NCI-H510A treated with DMSO at 0.1 percent for 48 hours (cell line): ENCODE measurements around the gene DPH2.

Experiments
- DNase-seq: peaks from one replicate; lab custom pipeline; 2025; lab: John Stamatoyannopoulos, UW

Gene DPH2

GRCh38 chr1:43945674-43946235, 24.1 kb upstream of the DPH2 start:
- peak; percentile 95 for DNase-seq

GRCh38 chr1:43946236-43947060, 23.4 kb upstream of the DPH2 start, which contains the start of gene IPO13:
Gene IPO13, plus strand, starts transcription at chr1:43946950. Its CDS starts 651 bp downstream, at chr1:43947601.
- peak; percentile 100 for DNase-seq

- no peak for DNase-seq
These were observed 22.5 kb upstream of the DPH2 start for GRCh38 chr1:43947061-43947873.

GRCh38 chr1:43947874-43948437, 21.9 kb upstream of the DPH2 start:
- DNase-seq = no peak

- DNase-seq = peak; percentile 99
These were observed 20.1 kb upstream of the DPH2 start for GRCh38 chr1:43949678-43950077.

- peak; percentile 51 for DNase-seq
These were observed 18.5 kb upstream of the DPH2 start for GRCh38 chr1:43951021-43951985.

GRCh38 chr1:43952731-43953346, 17.0 kb upstream of the DPH2 start:
- peak; percentile 95 for DNase-seq

- no peak for DNase-seq
These were observed 16.4 kb upstream of the DPH2 start for GRCh38 chr1:43953361-43953760.

GRCh38 chr1:43954036-43954435, 15.8 kb upstream of the DPH2 start:
- DNase-seq = no peak

GRCh38 chr1:43956234-43956633, 13.6 kb upstream of the DPH2 start:
- DNase-seq = no peak

GRCh38 chr1:43957407-43958040, 12.3 kb upstream of the DPH2 start:
- no peak for DNase-seq

- DNase-seq = no peak
These were observed 11.2 kb upstream of the DPH2 start for GRCh38 chr1:43958351-43959255.

- DNase-seq = no peak
These were observed 9.0 kb upstream of the DPH2 start for GRCh38 chr1:43960798-43961197.

GRCh38 chr1:43961692-43962091, 8.1 kb upstream of the DPH2 start:
- DNase-seq = no peak

GRCh38 chr1:43962324-43962723, 7.5 kb upstream of the DPH2 start:
- DNase-seq = no peak

- DNase-seq = no peak
These were observed 6.8 kb upstream of the DPH2 start for GRCh38 chr1:43963006-43963405.

- no peak for DNase-seq
These were observed 5.9 kb upstream of the DPH2 start for GRCh38 chr1:43963890-43964289.

- DNase-seq = no peak
These were observed 4.5 kb upstream of the DPH2 start for GRCh38 chr1:43965316-43965715.

GRCh38 chr1:43968348-43968948, 1.4 kb upstream of the DPH2 start:
- no peak for DNase-seq
